ENCODE results near the gene LRRC8C.
"Not testable (repeated sequence)": the region's sequence is repeated elsewhere in the genome, so short reads cannot be mapped to it uniquely, and the experiment has no call there.

Gene LRRC8C

DNA sequence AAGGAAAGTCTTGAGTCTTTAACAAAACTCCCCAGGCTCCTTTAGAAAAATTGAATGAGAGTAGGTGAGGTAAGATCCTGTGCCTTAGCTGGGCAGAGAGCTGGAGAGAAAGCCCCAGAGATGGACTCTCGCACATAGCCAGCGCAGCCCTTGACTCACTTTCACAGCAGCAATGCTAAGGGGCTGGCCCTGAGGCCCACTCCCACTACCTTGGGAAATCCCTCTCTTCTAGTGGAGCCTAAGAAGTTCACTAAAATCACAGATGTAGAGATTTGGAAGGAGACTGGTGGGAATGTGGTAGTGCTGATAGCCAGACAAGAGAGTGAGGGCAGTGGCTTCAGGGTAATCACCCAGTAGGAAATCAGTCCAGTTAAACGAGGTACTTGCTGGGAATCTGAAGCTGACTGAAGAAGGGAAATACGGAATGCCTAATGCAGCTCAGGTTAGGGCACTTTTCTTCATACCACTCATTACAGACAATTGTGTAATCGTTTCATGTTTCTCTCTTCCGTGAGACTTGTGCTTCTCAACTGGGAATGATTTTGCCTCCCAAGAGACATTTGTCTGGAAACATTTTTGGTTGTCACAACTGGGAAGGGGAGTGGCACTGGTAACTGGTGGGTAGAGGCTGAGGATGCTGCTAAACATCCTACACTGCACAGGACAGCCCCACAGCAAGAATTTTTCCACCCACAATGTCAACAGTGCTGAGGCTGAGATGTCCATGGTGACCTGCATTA is 42.4 kb upstream of the LRRC8C start:
- DNase-seq = no peak
- Histone ChIP-seq H3K36me3 (replicated peaks) (no peaks in the 10 kb centered on the region), H3K4me3 (ENCODE audit: low read depth, low read length) (no peak overlapping the region), H3K27ac (no peak overlapping the region), H3K27me3 (replicated peaks) (no peaks in the 10 kb centered on the region)
- TF ChIP-seq, protein P1, sequence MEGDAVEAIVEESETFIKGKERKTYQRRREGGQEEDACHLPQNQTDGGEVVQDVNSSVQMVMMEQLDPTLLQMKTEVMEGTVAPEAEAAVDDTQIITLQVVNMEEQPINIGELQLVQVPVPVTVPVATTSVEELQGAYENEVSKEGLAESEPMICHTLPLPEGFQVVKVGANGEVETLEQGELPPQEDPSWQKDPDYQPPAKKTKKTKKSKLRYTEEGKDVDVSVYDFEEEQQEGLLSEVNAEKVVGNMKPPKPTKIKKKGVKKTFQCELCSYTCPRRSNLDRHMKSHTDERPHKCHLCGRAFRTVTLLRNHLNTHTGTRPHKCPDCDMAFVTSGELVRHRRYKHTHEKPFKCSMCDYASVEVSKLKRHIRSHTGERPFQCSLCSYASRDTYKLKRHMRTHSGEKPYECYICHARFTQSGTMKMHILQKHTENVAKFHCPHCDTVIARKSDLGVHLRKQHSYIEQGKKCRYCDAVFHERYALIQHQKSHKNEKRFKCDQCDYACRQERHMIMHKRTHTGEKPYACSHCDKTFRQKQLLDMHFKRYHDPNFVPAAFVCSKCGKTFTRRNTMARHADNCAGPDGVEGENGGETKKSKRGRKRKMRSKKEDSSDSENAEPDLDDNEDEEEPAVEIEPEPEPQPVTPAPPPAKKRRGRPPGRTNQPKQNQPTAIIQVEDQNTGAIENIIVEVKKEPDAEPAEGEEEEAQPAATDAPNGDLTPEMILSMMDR (IDR thresholded peaks at IDR 0.05; ENCODE audit: low read depth, low read length, missing control alignments) = no peak
- in situ Hi-C loops (cut with HindIII; ENCODE audit: low pct_ligation_motif_present, low sequenced_read_pairs) = no loop called here

- H3K27ac ChIP-seq; in situ Hi-C loops (cut with HindIII; ENCODE audit: low pct_ligation_motif_present, low sequenced_read_pairs); H3K27me3 ChIP-seq (replicated peaks); H3K36me3 ChIP-seq (replicated peaks); DNase-seq; H3K4me3 ChIP-seq (ENCODE audit: low read depth, low read length): not testable (repeated sequence)
Measured at GRCh38 chr1:89592861-89593302, 40.0 kb upstream of the LRRC8C start.

DNA sequence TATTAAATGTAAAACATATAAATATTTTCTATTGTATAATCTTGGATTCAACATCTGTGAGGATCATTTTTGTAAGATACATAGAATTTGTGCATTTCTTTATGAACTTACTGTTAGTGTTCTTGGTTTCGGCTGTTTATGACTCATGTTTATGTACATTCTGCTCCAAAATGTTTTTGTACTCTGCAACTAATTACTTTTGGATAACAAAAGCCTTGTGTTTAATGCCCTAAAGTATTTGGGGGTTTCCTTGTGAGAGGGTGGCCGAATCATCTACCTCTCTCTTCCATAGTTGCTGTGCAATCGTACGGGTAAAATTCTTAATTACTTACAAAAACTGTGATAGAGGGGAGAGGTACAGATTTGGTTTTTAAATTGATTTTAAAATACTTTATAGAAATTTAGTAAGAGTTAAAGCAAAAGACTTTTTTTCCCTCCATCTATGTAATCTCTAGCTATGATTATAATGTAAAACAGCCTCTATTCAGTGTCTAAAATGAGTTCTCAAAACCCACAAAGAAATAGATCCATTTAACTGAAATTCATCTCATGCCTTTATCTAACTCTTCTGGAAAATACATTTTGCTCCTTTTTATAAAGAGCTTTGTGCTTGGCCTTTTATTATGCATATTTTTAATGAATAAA is 38.7 kb upstream of the LRRC8C start:
- in situ Hi-C loops (cut with HindIII; ENCODE audit: low pct_ligation_motif_present, low sequenced_read_pairs) = no loop called here
- Histone ChIP-seq H3K4me3 (ENCODE audit: low read depth, low read length) (no peak overlapping the region), H3K36me3 (replicated peaks) (no peaks in the 10 kb centered on the region), H3K27ac (no peak overlapping the region), H3K27me3 (replicated peaks) (no peaks in the 10 kb centered on the region)
- TF ChIP-seq, protein P1 (IDR thresholded peaks at IDR 0.05; ENCODE audit: low read depth, low read length, missing control alignments) = no peak
- no peak for DNase-seq

DNA sequence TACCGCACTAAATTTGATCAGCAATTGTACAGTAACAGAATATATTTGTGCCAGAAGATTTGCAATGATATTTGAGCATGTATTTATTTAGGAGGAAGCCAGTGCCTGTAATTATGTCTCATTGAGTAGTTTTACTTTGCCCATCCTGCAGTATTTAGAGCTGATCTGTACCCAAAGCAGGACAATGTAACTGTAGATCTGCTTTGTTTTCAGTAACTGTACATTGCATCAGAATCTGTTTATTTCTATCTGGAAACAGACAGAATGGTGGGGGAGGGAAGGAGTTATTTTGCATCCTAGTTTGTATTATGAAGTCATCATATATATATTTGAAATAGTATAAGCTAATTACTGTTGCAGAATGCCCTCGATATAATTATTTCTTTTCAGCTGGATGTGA is 36.2 kb upstream of the LRRC8C start:
- no peak overlapping the region for H3K27ac ChIP-seq
- no peaks in the 10 kb centered on the region for H3K27me3 ChIP-seq (replicated peaks)
- no peak overlapping the region for H3K4me3 ChIP-seq (ENCODE audit: low read depth, low read length)
- TF ChIP-seq, protein P1 (IDR thresholded peaks at IDR 0.05; ENCODE audit: low read depth, low read length, missing control alignments) = no peak
- in situ Hi-C loops (cut with HindIII; ENCODE audit: low pct_ligation_motif_present, low sequenced_read_pairs) = no loop called here
- DNase-seq = no peak
- no peaks in the 10 kb centered on the region for H3K36me3 ChIP-seq (replicated peaks)

DNA sequence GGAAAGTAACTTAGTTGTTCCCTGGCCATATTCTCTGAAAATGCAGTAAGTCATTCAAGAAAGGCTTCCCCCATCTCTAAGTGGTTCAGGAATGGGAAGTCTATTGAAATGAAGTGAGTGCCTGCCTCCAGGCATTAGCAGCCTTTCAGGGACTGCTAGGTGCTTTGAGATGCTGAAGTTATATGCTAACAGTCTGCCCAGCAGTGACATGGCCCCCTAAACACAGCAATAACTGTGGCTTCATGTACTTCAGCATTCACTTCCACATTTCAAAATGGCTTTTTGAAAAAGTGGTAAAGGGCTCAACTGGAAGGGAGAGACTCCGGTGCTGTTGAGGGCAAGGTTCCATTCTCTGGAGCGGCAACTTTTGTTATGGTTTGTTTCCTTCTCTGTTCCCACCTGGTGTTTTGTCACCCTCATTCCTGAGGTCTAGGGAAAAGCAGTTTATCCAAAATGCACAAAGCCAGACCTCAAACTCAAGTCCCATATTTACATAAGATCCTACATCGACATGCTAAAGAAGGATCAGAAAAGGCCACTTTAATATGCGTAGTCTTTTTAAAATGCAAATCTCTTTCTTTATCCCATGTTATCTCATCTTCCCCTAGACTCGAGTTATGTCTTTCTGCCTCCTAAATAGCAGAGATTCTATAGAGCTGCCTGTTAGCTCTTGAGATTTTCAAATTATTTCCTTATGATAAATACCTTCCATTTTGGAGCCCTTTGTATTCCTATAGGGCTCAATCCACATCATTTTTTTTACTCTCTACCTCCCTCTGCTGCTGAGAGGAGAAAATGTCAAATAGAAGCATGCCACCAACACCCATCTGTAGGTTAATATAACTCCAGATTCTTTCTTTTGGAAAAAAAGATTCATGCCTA is 34.2 kb upstream of the LRRC8C start:
- DNase-seq = peak; percentile 47
- Histone ChIP-seq H3K4me3 (ENCODE audit: low read depth, low read length) (no peak overlapping the region), H3K36me3 (replicated peaks) (no peaks in the 10 kb centered on the region), H3K27ac (no peak overlapping the region), H3K27me3 (replicated peaks) (no peaks in the 10 kb centered on the region)
- in situ Hi-C loops (cut with HindIII; ENCODE audit: low pct_ligation_motif_present, low sequenced_read_pairs) = no loop called here
- TF ChIP-seq, protein P1 (IDR thresholded peaks at IDR 0.05; ENCODE audit: low read depth, low read length, missing control alignments) = peak; percentile 61

GRCh38 chr1:89599332-89599630 is 33.6 kb upstream of the LRRC8C start:
- H3K36me3 ChIP-seq (replicated peaks) = no peaks in the 10 kb centered on the region
- in situ Hi-C loops (cut with HindIII; ENCODE audit: low pct_ligation_motif_present, low sequenced_read_pairs) = no loop called here
- no peak overlapping the region for H3K4me3 ChIP-seq (ENCODE audit: low read depth, low read length)
- H3K27ac ChIP-seq = no peak overlapping the region
- TF ChIP-seq, protein P1 (IDR thresholded peaks at IDR 0.05; ENCODE audit: low read depth, low read length, missing control alignments) = no peak
- DNase-seq = no peak
- no peaks in the 10 kb centered on the region for H3K27me3 ChIP-seq (replicated peaks)
